Measurements from ENCODE around the gene PPHLN1.

DNA sequence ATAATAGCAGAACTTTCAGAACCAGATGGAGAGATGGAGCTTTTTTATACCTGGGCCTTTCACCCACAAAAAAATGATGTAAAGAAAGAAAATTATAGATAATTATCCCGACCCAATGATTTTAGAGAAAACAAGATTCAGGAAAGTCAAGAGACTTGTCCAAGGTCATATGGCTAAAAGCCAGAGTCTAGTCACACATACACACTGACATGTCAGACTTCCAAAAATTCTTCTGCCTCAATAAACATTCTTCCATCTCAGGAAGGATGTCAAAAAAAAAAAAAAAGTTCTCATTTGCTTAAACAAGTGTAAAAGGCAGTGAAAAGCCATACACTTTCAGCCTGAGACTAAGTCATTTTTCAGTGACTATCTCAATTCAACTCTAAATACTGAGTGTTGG lies 147.6 kb downstream of the PPHLN1 start:
- TF ChIP-seq SP1 (IDR thresholded peaks at IDR 0.05; ENCODE audit: low read depth, low read length) (no peak), CHD1 (IDR thresholded peaks at IDR 0.05; ENCODE audit: low read depth, low read length) (no peak), EZH2 (IDR thresholded peaks at IDR 0.05; ENCODE audit: low read depth, low read length, severe bottlenecking) (no peak), RAD21 (IDR thresholded peaks at IDR 0.05 in 1 of 2, conservative IDR thresholded peaks at IDR 0.05 in 1 of 2; ENCODE audit: low read depth in 2 of 2, low read length in 2 of 2) (no peak), SIN3A (conservative IDR thresholded peaks at IDR 0.05 in 1 of 2, IDR thresholded peaks at IDR 0.05 in 1 of 2; ENCODE audit: low read depth in 1 of 2, low read length in 2 of 2) (no peak), ATF3 (IDR thresholded peaks at IDR 0.05; ENCODE audit: insufficient read depth, low read depth, low read length) (no peak), BRCA1 (IDR thresholded peaks at IDR 0.05; ENCODE audit: low read depth, low read length) (no peak), CTBP2 (IDR thresholded peaks at IDR 0.05; ENCODE audit: borderline replicate concordance, insufficient read depth, insufficient read length, low read length) (no peak), CTCF (IDR thresholded peaks at IDR 0.05; ENCODE audit: control extremely low read depth in 1 of 3, insufficient read depth in 1 of 3, low read depth in 1 of 3, low read length in 3 of 3) (no peak), CEBPB (IDR thresholded peaks at IDR 0.05; ENCODE audit: low read depth, low read length) (no peak)
- TF ChIP-seq, protein P1, sequence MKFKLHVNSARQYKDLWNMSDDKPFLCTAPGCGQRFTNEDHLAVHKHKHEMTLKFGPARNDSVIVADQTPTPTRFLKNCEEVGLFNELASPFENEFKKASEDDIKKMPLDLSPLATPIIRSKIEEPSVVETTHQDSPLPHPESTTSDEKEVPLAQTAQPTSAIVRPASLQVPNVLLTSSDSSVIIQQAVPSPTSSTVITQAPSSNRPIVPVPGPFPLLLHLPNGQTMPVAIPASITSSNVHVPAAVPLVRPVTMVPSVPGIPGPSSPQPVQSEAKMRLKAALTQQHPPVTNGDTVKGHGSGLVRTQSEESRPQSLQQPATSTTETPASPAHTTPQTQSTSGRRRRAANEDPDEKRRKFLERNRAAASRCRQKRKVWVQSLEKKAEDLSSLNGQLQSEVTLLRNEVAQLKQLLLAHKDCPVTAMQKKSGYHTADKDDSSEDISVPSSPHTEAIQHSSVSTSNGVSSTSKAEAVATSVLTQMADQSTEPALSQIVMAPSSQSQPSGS (IDR thresholded peaks at IDR 0.05; ENCODE audit: low read length), result no peak

Measured in H1 (cell line).